Upper lobe of left lung (tissue), 4 donors: Measurements from ENCODE around the gene KANSL1.

Source experiments
- EP300 ChIP-seq, 4 donors: sonication (generic); formaldehyde crosslinking; IDR thresholded peaks; one replicate each; pipeline ENCODE4 v1.5.1; 2017; ENCODE audit warnings: antibody characterized with exemption in 4 of 4, control low read depth in 2 of 4
- POLR2A ChIP-seq, 4 donors: fragments of 450-650 bp; IDR thresholded peaks; one replicate each; pipeline ENCODE4 v1.5.1; 2016 to 2017; ENCODE audit warnings: antibody characterized with exemption in 4 of 4, mild to moderate bottlenecking in 2 of 4

GRCh38 chr17:46208997-46209396 is 15.8 kb upstream of the KANSL1 start:
- TF ChIP-seq EP300 (IDR thresholded peaks at IDR 0.05) = no peak
- no peak for TF ChIP-seq POLR2A (IDR thresholded peaks at IDR 0.05)
